GM19397 (cell line): Measurements from ENCODE around the gene AFF3.

Experiments used
- ATAC-seq: cut with Tn5 transposase; IDR thresholded peaks from one replicate; pipeline ENCODE4 v1.9.1; 2021; ENCODE audit warnings: mild to moderate bottlenecking, moderate library complexity; ENCODE audit not compliant: unreplicated experiment

The AFF3 gene

GRCh38 chr2:100073110-100073509 is 69.3 kb downstream of the AFF3 start:
- no peak for ATAC-seq

GRCh38 chr2:100072503-100072902 is 69.9 kb downstream of the AFF3 start:
- ATAC-seq = no peak

GRCh38 chr2:100071335-100072043 is 70.9 kb downstream of the AFF3 start:
- ATAC-seq = no peak

- ATAC-seq = no peak
Measured at GRCh38 chr2:100070078-100070477, 72.3 kb downstream of the AFF3 start.

- no peak for ATAC-seq
Measured at GRCh38 chr2:100068395-100068794, 74.0 kb downstream of the AFF3 start.

GRCh38 chr2:100067784-100068183 is 74.6 kb downstream of the AFF3 start:
- no peak for ATAC-seq

GRCh38 chr2:100066856-100067255 is 75.5 kb downstream of the AFF3 start:
- no peak for ATAC-seq

- ATAC-seq = no peak
Measured at GRCh38 chr2:100066246-100066645, 76.1 kb downstream of the AFF3 start.

- no peak for ATAC-seq
Measured at GRCh38 chr2:100064592-100065428, 77.6 kb downstream of the AFF3 start.

- no peak for ATAC-seq
Measured at GRCh38 chr2:100064165-100064564, 78.2 kb downstream of the AFF3 start.

GRCh38 chr2:100063459-100063953 is 78.9 kb downstream of the AFF3 start:
- no peak for ATAC-seq

- no peak for ATAC-seq
Measured at GRCh38 chr2:100062336-100062735, 80.1 kb downstream of the AFF3 start.

- ATAC-seq = no peak
Measured at GRCh38 chr2:100060875-100061274, 81.5 kb downstream of the AFF3 start.

- no peak for ATAC-seq
Measured at GRCh38 chr2:100059638-100060037, 82.8 kb downstream of the AFF3 start.

- ATAC-seq = no peak
Measured at GRCh38 chr2:100057901-100058261, 84.5 kb downstream of the AFF3 start.

GRCh38 chr2:100054426-100054825 is 88.0 kb downstream of the AFF3 start:
- no peak for ATAC-seq

- ATAC-seq = no peak
Measured at GRCh38 chr2:100053087-100053885, 89.1 kb downstream of the AFF3 start.

GRCh38 chr2:100052650-100053049 is 89.7 kb downstream of the AFF3 start:
- ATAC-seq = no peak

GRCh38 chr2:100051253-100051652 is 91.1 kb downstream of the AFF3 start:
- no peak for ATAC-seq

- no peak for ATAC-seq
Measured at GRCh38 chr2:100050685-100051084, 91.7 kb downstream of the AFF3 start.
